B cell (primary cell): ENCODE measurements around the gene DNAJB12. TPM values are rescaled to one million over a fixed set of nuclear protein-coding genes. Genes with fewer than 3 reads are reported as not detected.

Experiments
- ATAC-seq: fragments of 200-7000 bp; cut with Tn5 transposase; one replicate; pipeline ENCODE4 v1.10.0; 2021; ENCODE audit warnings: low read depth, mild to moderate bottlenecking, moderate number of reproducible peaks, moderate library complexity
- CTCF ChIA-PET: fragments of 350-600 bp; sonication (Branson Sonifier 250); formaldehyde crosslinking; loops from one replicate; lab custom pipeline; 2021; ENCODE audit warnings: antibody characterized with exemption, inconsistent platforms; lab: Charles Lee
- POLR2A ChIA-PET: fragments of 350-600 bp; sonication (Branson Sonifier 250); formaldehyde crosslinking; loops from one replicate; lab custom pipeline; 2021; ENCODE audit warnings: antibody characterized with exemption; lab: Charles Lee
- DNase-seq: peaks from one replicate; pipeline ENCODE4 v3.0.0; 2013
- H2AFZ ChIP-seq: 2 replicates; pipeline ENCODE4 v1.6.1; 2012; ENCODE audit warnings: mild to moderate bottlenecking, low read depth, low read length; ENCODE audit not compliant: insufficient read depth, poor library complexity, severe bottlenecking
- H3K27ac ChIP-seq, 2 donors: 1 replicate in 1 of 2; 2 replicates in 1 of 2; pipeline ENCODE4 v1.5.1; 2012 to 2013; ENCODE audit warnings: low read length in 2 of 2, mild to moderate bottlenecking in 2 of 2, moderate library complexity in 1 of 2
- H3K27me3 ChIP-seq, 4 experiments: fragments of 200-600 bp in 1 of 4; sonication (generic) in 1 of 4; replicated peaks in 1 of 4; 1 replicate in 2 of 4; 2 replicates in 2 of 4; pipeline versions ENCODE4 v1.6.1 to v1.7.0; 2013 to 2016; ENCODE audit warnings: low read length in 3 of 4, mild to moderate bottlenecking in 2 of 4, mixed read lengths in 1 of 4, moderate library complexity in 1 of 4; ENCODE audit not compliant: insufficient read depth in 4 of 4, control insufficient read depth in 3 of 4; ENCODE audit errors: control extremely low read depth in 1 of 4
- H3K36me3 ChIP-seq, 2 experiments: replicated peaks in 1 of 2; 1 replicate in 1 of 2; 2 replicates in 1 of 2; pipeline versions ENCODE4 v1.6.1 to v1.7.1; 2013; ENCODE audit warnings: low read length in 1 of 2; ENCODE audit not compliant: insufficient read depth in 2 of 2, control insufficient read depth in 1 of 2; ENCODE audit errors: control extremely low read depth in 1 of 2, extremely low read depth in 1 of 2
- H3K4me1 ChIP-seq, 2 donors: fragments of 200-600 bp in 1 of 2; sonication (generic) in 1 of 2; 1 replicate in 1 of 2; 2 replicates in 1 of 2; pipeline versions ENCODE4 v1.5.1 to v1.6.1; 2013 to 2017; ENCODE audit warnings: low read length in 2 of 2; ENCODE audit not compliant: control insufficient read depth in 2 of 2, insufficient read depth in 2 of 2
- H3K4me2 ChIP-seq: replicated peaks from 2 replicates; pipeline ENCODE3; 2012; ENCODE audit warnings: mild to moderate bottlenecking, low read depth, low read length; ENCODE audit not compliant: poor library complexity, severe bottlenecking
- H3K4me3 ChIP-seq, 5 experiments: fragments of 200-600 bp in 1 of 5; sonication (generic) in 1 of 5; 1 replicate in 3 of 5; 2 replicates in 2 of 5; pipeline versions ENCODE4 v1.5.1 to v1.7.0; 2011 to 2016; ENCODE audit warnings: low read length in 4 of 5, mild to moderate bottlenecking in 4 of 5, low read depth in 2 of 5, control low read depth in 1 of 5, moderate library complexity in 1 of 5; ENCODE audit not compliant: insufficient read depth in 1 of 5; ENCODE audit errors: control extremely low read depth in 1 of 5, extremely low read depth in 1 of 5
- H3K79me2 ChIP-seq: fragments of 200-600 bp; sonication (generic); one replicate; pipeline ENCODE4 v1.6.0; 2016; ENCODE audit warnings: low read length; ENCODE audit not compliant: control insufficient read depth, insufficient read depth
- H3K9ac ChIP-seq: fragments of 200-600 bp; sonication (generic); 2 replicates; pipeline ENCODE4 v1.6.1; 2017; ENCODE audit warnings: mild to moderate bottlenecking, low read length, moderate library complexity
- H3K9me3 ChIP-seq, 3 donors: one replicate each; pipeline versions ENCODE4 v1.6.1 to v1.7.1; 2013; ENCODE audit warnings: low read length in 2 of 3; ENCODE audit not compliant: control insufficient read depth in 2 of 3, insufficient read depth in 1 of 3; ENCODE audit errors: control extremely low read depth in 1 of 3
- H4K20me1 ChIP-seq: 2 replicates; pipeline ENCODE4 v1.6.0; 2012; ENCODE audit warnings: mild to moderate bottlenecking, low read length; ENCODE audit not compliant: insufficient read depth, control insufficient read depth, poor library complexity, severe bottlenecking
- H3K27ac Mint-ChIP-seq: one replicate; pipeline ENCODE4 v1.8.0; 2021; ENCODE audit warnings: mixed read lengths
- H3K27me3 Mint-ChIP-seq: one replicate; pipeline ENCODE4 v1.8.0; 2021; ENCODE audit warnings: mixed read lengths
- H3K4me1 Mint-ChIP-seq: one replicate; pipeline ENCODE4 v1.8.0; 2021; ENCODE audit warnings: mixed read lengths
- H3K4me3 Mint-ChIP-seq: one replicate; pipeline ENCODE4 v1.8.0; 2021; ENCODE audit warnings: mixed read lengths
- H3K9me3 Mint-ChIP-seq: one replicate; pipeline ENCODE4 v1.8.0; 2022; ENCODE audit warnings: mixed read lengths; ENCODE audit not compliant: insufficient read depth
- CTCF ChIP-seq: fragments of 200-600 bp; IDR thresholded peaks from one replicate; pipeline ENCODE4 v1.8.0; 2022; ENCODE audit warnings: antibody characterized with exemption, mild to moderate bottlenecking
- EZH2 ChIP-seq: IDR thresholded peaks from 2 replicates; pipeline ENCODE4 v1.6.1; 2012; ENCODE audit warnings: borderline replicate concordance, low read depth, mild to moderate bottlenecking, moderate library complexity, low read length; ENCODE audit not compliant: insufficient read depth, poor library complexity, severe bottlenecking
- WGBS: methylation state at CpG from one replicate; pipeline ENCODE4 v1.1.5; 2013; ENCODE audit warnings: missing lambda C conversion rate; ENCODE audit not compliant: insufficient coverage; 5-methylcytosine and 5-hydroxymethylcytosine counted together
- intact Hi-C: fragments of 100-400 bp; cut with micrococcal nuclease; formaldehyde crosslinking; loops from one replicate; pipeline ENCODE4 v1.10.0; 2022
- polyA plus RNA-seq: library from polyadenylated mRNA; depleted of rRNA; stranded (reverse); fragments of >200 nt; gene quantifications from 2 replicates; pipeline ENCODE4 v1.2.3, GENCODE V29; 2012
- total RNA-seq, 2 donors: library from RNA; stranded (reverse); fragments of 120-200 nt in 1 of 2; gene quantifications; 1 replicate in 1 of 2; 2 replicates in 1 of 2; pipeline versions ENCODE4 v1.2.3 to v1.2.4, GENCODE V29; 2013 to 2022

The DNAJB12 gene
- total and polyA plus RNA-seq, 2 donors (not counting 1 experiment from before 2014, with no cell fraction given): 16.1 to 42.3 TPM

DNA sequence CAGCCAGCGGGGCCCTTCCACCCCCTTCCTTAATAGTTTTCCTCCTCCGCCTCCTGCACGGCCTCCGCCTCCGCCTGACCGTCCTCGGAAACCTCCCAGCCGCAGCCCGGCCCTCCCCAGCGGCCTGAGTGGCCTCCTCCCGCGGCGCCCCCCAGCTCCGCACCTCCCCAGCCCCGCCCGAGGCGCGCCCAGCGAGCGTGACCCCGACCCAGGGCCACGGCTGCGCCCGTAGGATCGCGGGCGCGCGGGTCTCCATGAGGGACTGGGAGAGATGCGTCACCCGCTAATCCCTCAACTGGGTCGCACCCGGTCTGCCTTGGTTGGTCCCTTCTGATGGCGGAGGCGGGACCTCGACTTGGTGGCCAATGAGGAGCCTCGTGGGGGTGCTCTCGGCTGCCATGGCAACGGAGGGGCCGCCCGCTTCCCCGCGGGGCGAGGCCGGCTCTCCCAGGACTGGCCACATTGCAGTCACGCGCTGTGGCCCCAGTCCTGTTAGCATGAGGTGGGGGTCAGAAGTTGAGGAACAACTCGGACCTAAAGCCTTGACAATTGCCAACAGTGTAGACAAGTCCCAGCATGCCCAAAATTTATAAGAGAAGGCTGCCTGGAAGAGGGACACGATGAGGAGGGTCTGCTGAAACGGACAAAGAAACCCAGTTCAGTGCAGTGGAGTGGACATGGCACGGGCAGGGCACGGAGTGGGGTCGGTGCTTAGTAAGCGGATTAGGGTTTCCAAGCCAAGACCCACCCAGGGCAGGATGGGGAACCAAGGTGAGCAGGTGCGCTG is 56.7 kb downstream of the DNAJB12 start:
- Histone ChIP-seq H3K4me1 (peaks cover 27 to 38% of the 10 kb centered on the region in 2 donors), H3K4me2 (peak overlapping the region; percentile 94), H3K36me3 (no peaks in the 10 kb centered on the region), H3K27ac (peak overlapping the region; percentile 99 to 100), H3K9ac (peak overlapping the region; percentile 98), H3K79me2 (no peaks in the 10 kb centered on the region), H3K9me3 (peaks cover 0 to 4% (median 0%) of the 10 kb centered on the region in 3 donors), H4K20me1 (no peaks in the 10 kb centered on the region), H3K4me3 (peak overlapping the region; percentile 61 to 90 (median 83)), H2AFZ (peak overlapping the region; percentile 49), H3K27me3 (no peaks in the 10 kb centered on the region)
- POLR2A ChIA-PET: interaction anchor here (0.8 to 3.6 kb wide), 17 partner anchors 8 to 211 kb away, joined by 3 to 140 read pairs (median 8); partner anchors contain the start of genes ANAPC16, ASCC1, DDIT4 and SPOCK2
- 12% methylated on average over 55 of the region's 55 CpGs for WGBS
- Mint-ChIP-seq H3K27me3 (no peaks in the 10 kb centered on the region), H3K4me1 (peaks cover 58% of the 10 kb centered on the region), H3K27ac (peak overlapping the region; percentile 99), H3K4me3 (peak overlapping the region; percentile 92), H3K9me3 (no peaks in the 10 kb centered on the region)
- CTCF ChIA-PET: interaction anchor here (0.8 to 3.2 kb wide), 15 partner anchors 11 to 401 kb away, joined by 3 to 29 read pairs (median 5); partner anchors contain the start of gene DDIT4
- DNase-seq (peak; percentile 96), ATAC-seq (peak; percentile 71)
- intact Hi-C loops: loop anchor here (1.0 to 2.0 kb wide), 9 partner anchors 8 to 461 kb away; partner anchors contain the start of genes DDIT4 and PSAP
- TF ChIP-seq EZH2 (no peak), CTCF (no peak)
